WTC11 (cell line): ENCODE measurements around the gene SMAD9. TPM values are rescaled to one million over a fixed set of nuclear protein-coding genes. Genes with fewer than 3 reads are reported as not detected.
A peak's percentile ranks its signal among the peaks of the same experiment; 100 is the strongest.

Experiments
- ATAC-seq: fragments of 200-7000 bp; cut with Tn5 transposase; 2 replicates; pipeline ENCODE4 v1.10.0; 2021; ENCODE audit warnings: mild to moderate bottlenecking, moderate library complexity
- CTCF ChIA-PET: fragments of 300-600 bp; sonication (Branson Sonifier 250); formaldehyde crosslinking; loops from one replicate; lab custom pipeline; 2021; ENCODE audit warnings: antibody characterized with exemption; lab: Charles Lee
- POLR2A ChIA-PET: fragments of 350-600 bp; sonication (Branson Sonifier 250); formaldehyde crosslinking; loops from one replicate; lab custom pipeline; 2021; ENCODE audit warnings: antibody characterized with exemption; lab: Charles Lee
- DNase-seq: peaks from one replicate; pipeline ENCODE4 v3.0.0; 2021; ENCODE audit warnings: low spot score
- H3K27ac Mint-ChIP-seq: 2 replicates; pipeline ENCODE4 v1.8.0; 2021; ENCODE audit warnings: mixed read lengths
- H3K27me3 Mint-ChIP-seq: 2 replicates; pipeline ENCODE4 v1.8.0; 2021; ENCODE audit warnings: low read depth, mild to moderate bottlenecking, moderate library complexity, mixed read lengths
- H3K36me3 Mint-ChIP-seq: 2 replicates; pipeline ENCODE4 v1.8.0; 2021; ENCODE audit warnings: mixed read lengths
- H3K4me1 Mint-ChIP-seq: 2 replicates; pipeline ENCODE4 v1.8.0; 2022; ENCODE audit warnings: mixed read lengths
- H3K4me3 Mint-ChIP-seq: 2 replicates; pipeline ENCODE4 v1.8.0; 2021; ENCODE audit warnings: mild to moderate bottlenecking, moderate library complexity, mixed read lengths
- H3K9me3 Mint-ChIP-seq: 2 replicates; pipeline ENCODE4 v1.8.0; 2021; ENCODE audit warnings: mixed read lengths
- ARID4B ChIP-seq: sonication (generic); formaldehyde crosslinking; IDR thresholded peaks from 2 replicates; pipeline ENCODE4 v1.8.0; 2023; ENCODE audit warnings: missing genetic modification reagents, mild to moderate bottlenecking, borderline replicate concordance
- ATF1 ChIP-seq: sonication (generic); formaldehyde crosslinking; IDR thresholded peaks from 2 replicates; pipeline ENCODE4 v1.8.1; 2023; ENCODE audit warnings: mild to moderate bottlenecking, moderate library complexity, missing genetic modification reagents
- ATF6 ChIP-seq: sonication (generic); formaldehyde crosslinking; IDR thresholded peaks from 2 replicates; pipeline ENCODE4 v1.8.1; 2023; ENCODE audit warnings: mild to moderate bottlenecking, missing genetic modification reagents
- CBFB ChIP-seq: sonication (generic); formaldehyde crosslinking; IDR thresholded peaks from 2 replicates; pipeline ENCODE4 v1.8.1; 2022; ENCODE audit warnings: mild to moderate bottlenecking, low read depth, missing genetic modification reagents
- CREM ChIP-seq: sonication (generic); formaldehyde crosslinking; IDR thresholded peaks from 2 replicates; pipeline ENCODE4 v1.8.1; 2022; ENCODE audit warnings: mild to moderate bottlenecking, missing genetic modification reagents, moderate library complexity
- CTCF ChIP-seq: fragments of 200-600 bp; IDR thresholded peaks from 2 replicates; pipeline ENCODE4 v1.8.0; 2022; ENCODE audit warnings: antibody characterized with exemption
- ESRRA ChIP-seq: sonication (generic); formaldehyde crosslinking; IDR thresholded peaks from 2 replicates; pipeline ENCODE4 v1.8.1; 2022; ENCODE audit warnings: mild to moderate bottlenecking, missing genetic modification reagents, borderline replicate concordance
- ETV6 ChIP-seq: sonication (generic); formaldehyde crosslinking; IDR thresholded peaks from 2 replicates; pipeline ENCODE4 v1.8.1; 2022; ENCODE audit warnings: mild to moderate bottlenecking, missing genetic modification reagents
- JAZF1 ChIP-seq: fragments of 250-450 bp; sonication (Bioruptor Pico); IDR thresholded peaks from 2 replicates; pipeline ENCODE4 v1.9.0; 2021; ENCODE audit warnings: moderate library complexity, mild to moderate bottlenecking, inconsistent platforms
- JUN ChIP-seq: sonication (generic); formaldehyde crosslinking; IDR thresholded peaks from 2 replicates; pipeline ENCODE4 v1.8.0; 2023; ENCODE audit warnings: mild to moderate bottlenecking, missing genetic modification reagents
- KAT7 ChIP-seq: sonication (generic); formaldehyde crosslinking; IDR thresholded peaks from 2 replicates; pipeline ENCODE4 v1.8.1; 2023; ENCODE audit warnings: missing genetic modification reagents, mild to moderate bottlenecking, borderline replicate concordance
- MXD4 ChIP-seq: fragments of 250-450 bp; sonication (Bioruptor Pico); IDR thresholded peaks from 2 replicates; pipeline ENCODE4 v1.8.0; 2021; ENCODE audit warnings: mild to moderate bottlenecking, moderate library complexity, borderline replicate concordance
- NFATC4 ChIP-seq: fragments of 250-450 bp; sonication (Bioruptor Pico); IDR thresholded peaks from 2 replicates; pipeline ENCODE4 v1.9.0; 2021; ENCODE audit warnings: mild to moderate bottlenecking
- TP53 ChIP-seq: sonication (generic); formaldehyde crosslinking; IDR thresholded peaks from 2 replicates; pipeline ENCODE4 v1.8.1; 2023; ENCODE audit warnings: mild to moderate bottlenecking, missing genetic modification reagents
- ZNF232 ChIP-seq: sonication (generic); formaldehyde crosslinking; IDR thresholded peaks from 2 replicates; pipeline ENCODE4 v1.8.0; 2022; ENCODE audit warnings: mild to moderate bottlenecking, missing genetic modification reagents
- ZNF396 ChIP-seq: fragments of 250-450 bp; sonication (Bioruptor Pico); IDR thresholded peaks from 2 replicates; pipeline ENCODE4 v1.8.0; 2021; ENCODE audit warnings: mild to moderate bottlenecking, moderate library complexity, borderline replicate concordance
- ZNF423 ChIP-seq: fragments of 250-450 bp; sonication (Bioruptor Pico); IDR thresholded peaks from 2 replicates; pipeline ENCODE4 v2.1.2; 2022; ENCODE audit warnings: mild to moderate bottlenecking, moderate library complexity
- ZSCAN18 ChIP-seq: fragments of 250-450 bp; sonication (Bioruptor Pico); IDR thresholded peaks from 2 replicates; pipeline ENCODE4 v2.1.2; 2022; ENCODE audit warnings: mild to moderate bottlenecking, moderate library complexity
- total RNA-seq: library from RNA; stranded (reverse); gene quantifications from 3 replicates; pipeline ENCODE4 v1.2.3, GENCODE V29; 2021
- TF ChIP-seq, protein P1 (sequence below): sonication (generic); formaldehyde crosslinking; IDR thresholded peaks from 2 replicates; pipeline ENCODE4 v1.8.0; 2023; ENCODE audit warnings: missing genetic modification reagents
- TF ChIP-seq, protein P2 (sequence below): sonication (generic); formaldehyde crosslinking; IDR thresholded peaks from 2 replicates; pipeline ENCODE4 v1.8.0; 2022; ENCODE audit warnings: mild to moderate bottlenecking, missing genetic modification reagents

SMAD9 gene
- total RNA-seq, 1 experiment from 2014 or later, result 1.2 TPM

GRCh38 chr13:36815062-36815461 is 105.0 kb downstream of the SMAD9 start:
- H3K27me3 Mint-ChIP-seq, result peaks cover 6% of the 10 kb centered on the region

GRCh38 chr13:36814465-36814864 is 105.6 kb downstream of the SMAD9 start:
- peaks cover 8% of the 10 kb centered on the region; the same call in 1 of the 2 replicates for H3K9me3 Mint-ChIP-seq
- H3K4me3 Mint-ChIP-seq, result no peak overlapping the region
- no peak overlapping the region for H3K27ac Mint-ChIP-seq
- DNase-seq (no peak), ATAC-seq (no peak)
- peaks cover 18% of the 10 kb centered on the region for H3K4me1 Mint-ChIP-seq
- CTCF ChIA-PET, result interaction anchor here (1.0 to 1.4 kb wide), 3 partner anchors 10 to 44 kb away, joined by 3 to 5 read pairs (median 5); no protein-coding TSS in a partner anchor
- no peaks in the 10 kb centered on the region for H3K36me3 Mint-ChIP-seq
- TF ChIP-seq ZNF396 (CRISPR knock-in tag), result no peak
- TF ChIP-seq JUN, result no peak
- TF ChIP-seq KAT7, result no peak
- TF ChIP-seq TP53 (CRISPR knock-in tag), result no peak
- TF ChIP-seq, protein P1, sequence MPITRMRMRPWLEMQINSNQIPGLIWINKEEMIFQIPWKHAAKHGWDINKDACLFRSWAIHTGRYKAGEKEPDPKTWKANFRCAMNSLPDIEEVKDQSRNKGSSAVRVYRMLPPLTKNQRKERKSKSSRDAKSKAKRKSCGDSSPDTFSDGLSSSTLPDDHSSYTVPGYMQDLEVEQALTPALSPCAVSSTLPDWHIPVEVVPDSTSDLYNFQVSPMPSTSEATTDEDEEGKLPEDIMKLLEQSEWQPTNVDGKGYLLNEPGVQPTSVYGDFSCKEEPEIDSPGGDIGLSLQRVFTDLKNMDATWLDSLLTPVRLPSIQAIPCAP (CRISPR knock-in tag), result no peak
- no peak for TF ChIP-seq ZSCAN18 (CRISPR knock-in tag)
- 0 out of 2 replicates have a peak, but pooled peaks cover under 1% of the 10 kb centered on the region for H3K27me3 Mint-ChIP-seq
- POLR2A ChIA-PET, result no interaction called here

More at GRCh38 chr13:36815062-36815461, 105.0 kb downstream of the SMAD9 start:
- H3K9me3 Mint-ChIP-seq, result peaks cover 8% of the 10 kb centered on the region; the same call in 1 of the 2 replicates
- ATAC-seq, result peak; percentile 31
- H3K4me1 Mint-ChIP-seq, result peaks cover 24% of the 10 kb centered on the region
- ChIA-PET POLR2A (no interaction called here), CTCF (interaction anchor here (1.0 to 1.8 kb wide), 6 partner anchors 10 to 468 kb away, joined by 3 to 5 read pairs (median 4); partner anchors contain the start of gene SERTM1)
- no peak overlapping the region for H3K4me3 Mint-ChIP-seq
- H3K36me3 Mint-ChIP-seq, result no peaks in the 10 kb centered on the region
- DNase-seq, result no peak
- TF ChIP-seq ZNF232 (CRISPR knock-in tag), result no peak
- 0 out of 2 replicates have a peak, but pooled peaks have one; percentile 33 for TF ChIP-seq CTCF
- no peak overlapping the region for H3K27ac Mint-ChIP-seq

- no peak for DNase-seq
- Mint-ChIP-seq H3K36me3 (no peaks in the 10 kb centered on the region), H3K9me3 (peaks cover 8% of the 10 kb centered on the region; the same call in 1 of the 2 replicates), H3K4me1 (peaks cover 12% of the 10 kb centered on the region), H3K4me3 (no peak overlapping the region), H3K27me3 (no peaks in the 10 kb centered on the region), H3K27ac (no peak overlapping the region)
- ChIA-PET CTCF (interaction anchor here (0.9 kb wide), 1 partner anchor 36 kb away, joined by 3 read pairs; no protein-coding TSS in a partner anchor), POLR2A (no interaction called here)
- ATAC-seq, result no peak
- no peak for TF ChIP-seq ETV6 (CRISPR knock-in tag)
- no peak for TF ChIP-seq CREM (CRISPR knock-in tag)
- TF ChIP-seq ZNF423, result no peak
- TF ChIP-seq ATF6 (CRISPR knock-in tag), result no peak
- no peak for TF ChIP-seq JAZF1 (CRISPR knock-in tag)
- no peak for TF ChIP-seq ARID4B (CRISPR knock-in tag)
- TF ChIP-seq NFATC4 (CRISPR knock-in tag), result no peak
- TF ChIP-seq CBFB (CRISPR knock-in tag), result no peak
- TF ChIP-seq, protein P2, sequence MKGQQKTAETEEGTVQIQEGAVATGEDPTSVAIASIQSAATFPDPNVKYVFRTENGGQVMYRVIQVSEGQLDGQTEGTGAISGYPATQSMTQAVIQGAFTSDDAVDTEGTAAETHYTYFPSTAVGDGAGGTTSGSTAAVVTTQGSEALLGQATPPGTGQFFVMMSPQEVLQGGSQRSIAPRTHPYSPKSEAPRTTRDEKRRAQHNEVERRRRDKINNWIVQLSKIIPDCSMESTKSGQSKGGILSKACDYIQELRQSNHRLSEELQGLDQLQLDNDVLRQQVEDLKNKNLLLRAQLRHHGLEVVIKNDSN, result no peak
- no peak for TF ChIP-seq MXD4 (CRISPR knock-in tag)
- TF ChIP-seq ATF1 (CRISPR knock-in tag), result no peak
- TF ChIP-seq ESRRA (CRISPR knock-in tag), result no peak
- TF ChIP-seq TP53 (CRISPR knock-in tag), result no peak
These were observed 106.8 kb downstream of the SMAD9 start for GRCh38 chr13:36813225-36813624.
